PC-9 (cell line): ENCODE measurements around the gene ZSCAN1.

ENCODE experiments used
- EZH2 ChIP-seq: fragments of 200-600 bp; sonication (generic); IDR thresholded peaks from 2 replicates; pipeline ENCODE4 v1.8.0; 2017; ENCODE audit warnings: antibody characterized with exemption, low read depth
- TF ChIP-seq, protein P1 (sequence below): fragments of 200-600 bp; sonication (generic); conservative IDR thresholded peaks from 2 replicates; pipeline ENCODE4 v1.6.1; 2017; ENCODE audit warnings: mixed run types, antibody characterized with exemption, mild to moderate bottlenecking, moderate library complexity

DNA sequence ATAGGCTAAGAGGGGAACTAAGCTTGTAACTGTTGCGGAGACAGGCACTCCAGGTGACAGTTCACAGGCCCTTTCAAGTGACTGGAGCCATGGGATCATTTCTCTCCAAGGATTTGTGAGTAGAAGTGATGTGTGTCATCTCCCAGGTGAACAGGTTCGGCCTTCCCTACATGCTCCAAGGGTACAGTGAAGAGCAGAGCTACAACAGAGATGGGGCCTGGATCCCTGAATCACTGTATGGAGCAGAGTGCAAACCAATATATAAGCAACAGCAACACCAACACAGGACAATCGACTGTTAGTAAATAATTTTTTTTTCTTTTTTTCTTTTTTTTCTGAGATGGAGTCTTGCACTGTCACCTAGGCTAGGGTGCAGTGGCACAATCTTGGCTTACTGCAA, 49.2 kb downstream of the ZSCAN1 start:
- TF ChIP-seq, protein P1, sequence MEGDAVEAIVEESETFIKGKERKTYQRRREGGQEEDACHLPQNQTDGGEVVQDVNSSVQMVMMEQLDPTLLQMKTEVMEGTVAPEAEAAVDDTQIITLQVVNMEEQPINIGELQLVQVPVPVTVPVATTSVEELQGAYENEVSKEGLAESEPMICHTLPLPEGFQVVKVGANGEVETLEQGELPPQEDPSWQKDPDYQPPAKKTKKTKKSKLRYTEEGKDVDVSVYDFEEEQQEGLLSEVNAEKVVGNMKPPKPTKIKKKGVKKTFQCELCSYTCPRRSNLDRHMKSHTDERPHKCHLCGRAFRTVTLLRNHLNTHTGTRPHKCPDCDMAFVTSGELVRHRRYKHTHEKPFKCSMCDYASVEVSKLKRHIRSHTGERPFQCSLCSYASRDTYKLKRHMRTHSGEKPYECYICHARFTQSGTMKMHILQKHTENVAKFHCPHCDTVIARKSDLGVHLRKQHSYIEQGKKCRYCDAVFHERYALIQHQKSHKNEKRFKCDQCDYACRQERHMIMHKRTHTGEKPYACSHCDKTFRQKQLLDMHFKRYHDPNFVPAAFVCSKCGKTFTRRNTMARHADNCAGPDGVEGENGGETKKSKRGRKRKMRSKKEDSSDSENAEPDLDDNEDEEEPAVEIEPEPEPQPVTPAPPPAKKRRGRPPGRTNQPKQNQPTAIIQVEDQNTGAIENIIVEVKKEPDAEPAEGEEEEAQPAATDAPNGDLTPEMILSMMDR, result no peak
- TF ChIP-seq EZH2, result no peak
